HS-5 (cell line): ENCODE measurements around the gene RGR.

Source experiments
- DNase-seq: peaks from one replicate; pipeline ENCODE4 v3.0.0-alpha.2; 2012; ENCODE audit warnings: low read depth

RGR gene

DNA sequence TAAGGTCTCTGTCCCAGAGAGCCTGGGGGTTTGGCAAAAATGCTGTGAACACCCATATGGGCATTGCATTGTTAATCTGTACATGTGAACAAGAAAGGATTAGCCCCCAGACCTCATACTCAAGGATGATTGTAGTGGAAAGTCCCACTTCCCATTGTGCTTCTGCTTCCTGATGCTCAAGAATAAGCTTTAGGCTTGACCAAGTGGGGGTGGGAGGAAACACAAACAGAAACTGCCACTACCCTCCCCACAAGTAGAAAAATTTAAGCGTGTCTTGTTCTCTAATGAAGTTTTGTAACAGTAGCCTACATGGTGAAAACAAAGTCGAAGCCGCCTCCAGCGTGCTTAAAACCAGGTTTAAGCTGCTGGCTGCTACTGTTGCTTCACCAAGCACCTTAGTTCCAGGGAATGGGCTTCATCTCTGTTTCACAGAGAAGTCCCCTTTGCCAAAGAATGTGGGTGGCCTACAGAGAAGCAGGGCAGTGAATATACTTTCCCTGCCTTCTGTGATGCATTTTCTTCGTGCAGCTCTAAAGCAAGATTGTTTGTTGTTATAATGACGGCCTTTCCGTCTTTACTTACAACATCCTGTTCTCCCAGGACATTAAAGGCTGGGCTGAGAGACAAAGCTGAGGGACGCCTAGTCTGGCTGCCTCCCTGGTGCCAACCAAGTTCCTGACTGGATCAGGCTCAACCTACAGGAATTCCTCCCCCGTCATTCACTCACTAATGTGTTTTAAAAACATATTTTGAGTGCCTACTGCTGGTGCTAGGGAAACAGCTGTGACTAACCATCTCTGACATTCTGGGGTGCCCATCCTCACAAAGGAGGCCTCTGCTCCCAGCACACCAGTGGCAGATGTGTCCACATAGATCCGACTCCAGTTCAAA lies 51.5 kb downstream of the RGR start:
- no peak for DNase-seq

- no peak for DNase-seq
Measured at GRCh38 chr10:84298057-84298456, 53.2 kb downstream of the RGR start.

- no peak for DNase-seq
Measured at GRCh38 chr10:84302223-84302622, 57.4 kb downstream of the RGR start.

DNA sequence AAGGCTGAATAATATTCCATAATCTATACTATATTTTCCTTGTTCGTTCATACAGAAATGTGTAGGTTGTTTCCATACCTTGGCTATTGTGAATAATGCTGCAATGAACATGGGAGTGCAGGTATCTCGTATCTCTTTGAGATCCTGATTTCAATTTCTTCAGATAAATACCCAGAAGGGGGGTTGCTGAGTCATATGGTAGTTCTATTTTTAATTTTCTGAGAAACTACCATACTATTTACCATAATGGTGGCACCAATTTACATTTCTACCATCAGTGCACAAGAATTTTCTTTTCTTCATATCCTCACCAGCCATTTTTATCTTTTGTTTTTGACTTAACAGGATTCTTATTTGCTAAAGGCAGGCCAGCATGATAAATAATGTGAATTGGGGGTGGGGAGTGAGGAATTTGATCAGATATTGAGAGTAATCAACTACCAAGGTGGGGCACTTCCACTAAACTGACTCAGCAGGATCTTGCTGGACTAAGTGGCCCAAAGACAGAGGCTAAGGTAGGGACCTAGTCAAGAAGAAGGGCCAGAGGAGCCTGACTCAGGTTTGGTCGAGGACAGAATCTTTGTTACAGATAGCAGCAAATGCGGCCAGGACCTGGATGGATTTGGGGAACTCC lies 62.0 kb downstream of the RGR start:
- no peak for DNase-seq

GRCh38 chr10:84308021-84308420 lies 63.2 kb downstream of the RGR start:
- no peak for DNase-seq

GRCh38 chr10:84308481-84309304 lies 63.8 kb downstream of the RGR start:
- DNase-seq, result no peak
